ENCODE measurements around the gene PDGFC. TPM values are rescaled to one million over a fixed set of nuclear protein-coding genes. Genes with fewer than 3 reads are reported as not detected.

Gene PDGFC
- polyA plus RNA-seq, 1 donor (not counting 4 experiments of a cell fraction or from before 2014, with no cell fraction given) = 29.7 TPM

GRCh38 chr4:156976147-156976546 lies 4.5 kb upstream of the PDGFC start:
- Histone ChIP-seq H3K79me2 (ENCODE audit: control insufficient read depth, insufficient read depth, low read length) (no peaks in the 10 kb centered on the region), H3K27ac (ENCODE audit: control insufficient read depth, insufficient read depth, low read length) (no peak overlapping the region), H3K9me1 (ENCODE audit: control insufficient read depth, extremely low read depth, insufficient read depth, low read length) (no peaks in the 10 kb centered on the region), H3K4me3 (ENCODE audit: control insufficient read depth in 2 of 3, extremely low read depth in 1 of 3, insufficient read depth in 2 of 3, low read depth in 1 of 3, low read length in 3 of 3) (no peak overlapping the region), H2AFZ (ENCODE audit: control insufficient read depth, low read length) (no peak overlapping the region), H3K36me3 (ENCODE audit: control insufficient read depth in 2 of 2, extremely low read depth in 1 of 2, insufficient read depth in 2 of 2, low read length in 2 of 2) (no peaks in the 10 kb centered on the region), H3K9me3 (ENCODE audit: control insufficient read depth, low read depth, low read length) (no peaks in the 10 kb centered on the region), H3K4me1 (ENCODE audit: control insufficient read depth, extremely low read depth, insufficient read depth, low read length) (peaks cover 18% of the 10 kb centered on the region), H4K20me1 (ENCODE audit: control insufficient read depth, extremely low read depth, insufficient read depth, low read length) (no peaks in the 10 kb centered on the region), H3K4me2 (ENCODE audit: control insufficient read depth, extremely low read depth, insufficient read depth, low read depth, low read length) (no peak overlapping the region), H3K27me3 (ENCODE audit: control insufficient read depth, extremely low read depth, insufficient read depth, low read length) (no peaks in the 10 kb centered on the region), H3K9ac (ENCODE audit: control insufficient read depth, extremely low read depth, insufficient read depth, low read length) (no peak overlapping the region)
- DNase-seq (ENCODE audit: low read depth, low spot score) (no peak), FAIRE-seq (peak; percentile 48)
- dilution Hi-C loops (cut with MboI; ENCODE audit: extremely low pct_ligation_motif_present, low sequenced_read_pairs) = no loop called here
- TF ChIP-seq EZH2 (IDR thresholded peaks at IDR 0.05; ENCODE audit: low read length) (no peak), CTCF (optimal IDR thresholded peaks at IDR 0.05 in 1 of 3, IDR thresholded peaks at IDR 0.05 in 1 of 3, conservative IDR thresholded peaks at IDR 0.05 in 1 of 3; ENCODE audit: extremely low read depth in 1 of 3, insufficient read depth in 2 of 3, low read length in 3 of 3) (no peak)

- Histone ChIP-seq H3K9me3 (ENCODE audit: control insufficient read depth, low read depth, low read length) (no peaks in the 10 kb centered on the region), H2AFZ (ENCODE audit: control insufficient read depth, low read length) (no peak overlapping the region), H3K27ac (ENCODE audit: control insufficient read depth, insufficient read depth, low read length) (no peak overlapping the region), H3K27me3 (ENCODE audit: control insufficient read depth, extremely low read depth, insufficient read depth, low read length) (no peaks in the 10 kb centered on the region), H4K20me1 (ENCODE audit: control insufficient read depth, extremely low read depth, insufficient read depth, low read length) (no peaks in the 10 kb centered on the region), H3K4me3 (ENCODE audit: control insufficient read depth in 2 of 3, extremely low read depth in 1 of 3, insufficient read depth in 2 of 3, low read depth in 1 of 3, low read length in 3 of 3) (no peak overlapping the region), H3K9ac (ENCODE audit: control insufficient read depth, extremely low read depth, insufficient read depth, low read length) (no peak overlapping the region), H3K4me1 (ENCODE audit: control insufficient read depth, extremely low read depth, insufficient read depth, low read length) (peaks cover 18% of the 10 kb centered on the region), H3K4me2 (ENCODE audit: control insufficient read depth, extremely low read depth, insufficient read depth, low read depth, low read length) (no peak overlapping the region), H3K9me1 (ENCODE audit: control insufficient read depth, extremely low read depth, insufficient read depth, low read length) (no peaks in the 10 kb centered on the region), H3K79me2 (ENCODE audit: control insufficient read depth, insufficient read depth, low read length) (peaks cover under 1% of the 10 kb centered on the region), H3K36me3 (ENCODE audit: control insufficient read depth in 2 of 2, extremely low read depth in 1 of 2, insufficient read depth in 2 of 2, low read length in 2 of 2) (no peaks in the 10 kb centered on the region)
- dilution Hi-C loops (cut with MboI; ENCODE audit: extremely low pct_ligation_motif_present, low sequenced_read_pairs) = no loop called here
- no peak for TF ChIP-seq EZH2 (IDR thresholded peaks at IDR 0.05; ENCODE audit: low read length)
- TF ChIP-seq CTCF (optimal IDR thresholded peaks at IDR 0.05 in 1 of 3, IDR thresholded peaks at IDR 0.05 in 1 of 3, conservative IDR thresholded peaks at IDR 0.05 in 1 of 3; ENCODE audit: extremely low read depth in 1 of 3, insufficient read depth in 2 of 3, low read length in 3 of 3) = no peak
- DNase-seq (ENCODE audit: low read depth, low spot score) = no peak
- FAIRE-seq = no peak
Observed at GRCh38 chr4:156975686-156976085, 4.1 kb upstream of the PDGFC start.

Measured in keratinocyte (primary cell).